ENCODE data around the gene EARS2.

Gene EARS2

GRCh38 chr16:23480257-23480656, 76.9 kb downstream of the EARS2 start:
- DNase-seq: no peak

GRCh38 chr16:23479138-23479537, 78.0 kb downstream of the EARS2 start:
- DNase-seq: no peak

- DNase-seq: no peak
Observed at GRCh38 chr16:23478566-23478965, 78.6 kb downstream of the EARS2 start.

DNA sequence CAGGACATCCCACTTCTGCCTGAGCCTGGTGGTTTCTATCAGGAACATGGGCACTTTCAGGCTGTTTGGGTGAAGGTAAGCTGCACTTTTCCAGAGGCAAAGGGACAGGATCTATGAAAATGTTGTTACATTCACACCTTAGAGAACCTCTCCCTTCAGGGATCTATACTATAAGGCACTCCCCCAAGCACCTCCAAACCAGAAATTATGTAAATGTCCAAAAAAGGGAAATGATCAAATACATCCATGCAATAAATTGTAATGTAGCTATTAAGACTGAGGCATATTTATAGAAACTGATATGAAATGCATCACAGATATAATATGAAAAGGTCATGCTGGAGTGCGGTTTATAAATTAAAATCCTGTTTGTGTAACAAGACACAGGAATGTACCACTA, 80.9 kb downstream of the EARS2 start:
- no peak for DNase-seq
